ENCODE data around the gene STARD10. TPM values are rescaled to one million over a fixed set of nuclear protein-coding genes. Genes with fewer than 3 reads are reported as not detected.

STARD10 gene
- total RNA-seq, 2 experiments from 2014 or later: 7.8 to 8.0 TPM

DNA sequence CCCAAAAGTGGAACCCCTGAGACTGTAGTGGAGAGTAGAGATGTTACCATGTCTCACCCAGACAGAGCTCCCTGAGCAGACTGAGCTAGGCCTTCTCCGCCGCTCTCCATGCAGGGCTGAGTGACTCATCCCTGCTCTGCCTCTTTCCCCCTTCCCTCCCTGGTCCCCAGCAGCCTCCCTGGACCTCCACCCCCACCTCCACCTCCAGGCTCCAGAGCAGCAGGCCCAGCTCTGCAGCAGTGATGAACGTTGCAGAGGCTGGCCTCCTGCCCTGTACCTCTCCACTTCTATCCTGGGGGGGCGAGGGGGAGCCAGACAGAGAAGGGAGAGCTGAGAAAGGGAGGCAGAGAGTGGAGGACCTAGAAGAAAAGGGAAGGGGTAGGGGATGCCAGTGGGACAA is 22.3 kb downstream of the STARD10 start:
- DNase-seq: no peak
- H3K4me1 Mint-ChIP-seq: peaks cover 8% of the 10 kb centered on the region
- no peaks in the 10 kb centered on the region for H3K9me3 Mint-ChIP-seq
- peaks cover 2% of the 10 kb centered on the region for H3K27me3 Mint-ChIP-seq
- H3K36me3 Mint-ChIP-seq: no peaks in the 10 kb centered on the region
- no peak for ATAC-seq (ENCODE audit: low read depth)
- POLR2A ChIA-PET: interaction anchor here (1.5 kb wide), 1 partner anchor 31 kb away, joined by 5 read pairs; no protein-coding TSS in a partner anchor
- H3K27ac Mint-ChIP-seq: no peak overlapping the region
- H3K4me3 Mint-ChIP-seq: no peak overlapping the region

DNA sequence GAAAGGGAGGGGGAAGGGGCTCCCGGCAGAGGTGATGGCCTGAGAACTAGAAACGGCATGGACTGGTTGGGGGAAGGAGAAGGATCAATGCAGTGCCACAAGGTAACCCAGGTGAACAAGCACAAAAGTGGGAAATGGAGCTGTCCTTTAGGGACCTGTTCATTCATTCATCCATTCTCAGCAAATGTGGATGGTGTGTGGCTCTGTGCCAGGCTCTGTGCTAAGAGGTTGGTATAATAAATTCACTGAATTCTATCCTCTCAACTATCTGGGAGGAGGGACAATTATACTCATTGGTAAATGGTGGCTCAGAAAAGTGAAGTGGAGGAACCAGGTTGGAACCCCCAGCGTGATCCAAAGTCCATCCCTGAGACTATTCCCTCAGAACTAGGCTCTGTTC is 23.0 kb downstream of the STARD10 start:
- Mint-ChIP-seq H3K9me3 (no peaks in the 10 kb centered on the region), H3K4me3 (no peak overlapping the region), H3K4me1 (peaks cover 3% of the 10 kb centered on the region), H3K27me3 (peaks cover 2% of the 10 kb centered on the region), H3K27ac (no peak overlapping the region), H3K36me3 (no peaks in the 10 kb centered on the region)
- POLR2A ChIA-PET: interaction anchor here (1.5 kb wide), 1 partner anchor 30 kb away, joined by 5 read pairs; no protein-coding TSS in a partner anchor
- no peak for DNase-seq
- no peak for ATAC-seq (ENCODE audit: low read depth)

DNA sequence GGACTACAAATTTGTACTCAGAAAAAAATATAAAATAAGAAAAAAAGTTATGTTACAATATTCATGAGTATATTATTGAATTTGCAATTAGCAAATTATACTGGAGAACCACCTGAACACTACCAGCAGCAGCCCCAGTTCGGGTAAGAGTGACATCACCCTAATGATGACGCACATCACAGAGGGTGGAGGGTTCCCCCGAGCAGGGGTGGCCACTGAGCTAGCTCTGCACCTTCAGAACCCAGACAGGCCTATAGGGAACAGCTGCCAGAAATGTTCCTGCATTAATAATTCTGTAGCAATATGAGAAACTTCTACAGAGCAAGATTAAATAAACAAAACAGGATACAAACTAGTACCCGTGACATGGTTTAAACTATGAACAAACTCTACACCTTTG is 24.2 kb downstream of the STARD10 start:
- H3K9me3 Mint-ChIP-seq: no peaks in the 10 kb centered on the region
- DNase-seq (no peak), ATAC-seq (ENCODE audit: low read depth) (no peak)
- H3K36me3 Mint-ChIP-seq: no peaks in the 10 kb centered on the region
- peaks cover 3% of the 10 kb centered on the region for H3K4me1 Mint-ChIP-seq
- no peak overlapping the region for H3K4me3 Mint-ChIP-seq
- H3K27me3 Mint-ChIP-seq: peaks cover 2% of the 10 kb centered on the region
- POLR2A ChIA-PET: no interaction called here
- no peak overlapping the region for H3K27ac Mint-ChIP-seq

DNA sequence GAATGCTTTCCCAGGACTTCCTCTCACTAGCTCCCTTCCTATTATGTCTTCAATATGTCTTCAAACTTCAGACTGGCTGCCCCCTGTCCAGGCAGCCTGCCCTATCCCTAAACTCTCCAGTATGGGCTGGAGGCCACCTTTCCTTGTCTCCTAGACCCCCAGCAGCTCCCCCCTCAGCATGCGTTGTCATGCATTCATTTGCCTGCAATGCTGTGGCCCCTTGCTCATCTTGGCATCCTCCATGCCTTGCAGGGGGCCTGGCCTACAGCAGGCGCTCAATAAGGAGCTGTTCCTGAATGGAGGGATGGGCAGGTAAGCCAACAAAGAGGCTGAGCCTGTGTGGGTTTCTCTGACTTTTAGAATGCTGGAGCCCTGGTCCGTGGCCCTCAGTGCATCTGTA is 25.3 kb downstream of the STARD10 start:
- peaks cover 3% of the 10 kb centered on the region for H3K4me1 Mint-ChIP-seq
- ATAC-seq (ENCODE audit: low read depth) (no peak), DNase-seq (no peak)
- H3K9me3 Mint-ChIP-seq: no peaks in the 10 kb centered on the region
- H3K27ac Mint-ChIP-seq: peak overlapping the region; percentile 11
- POLR2A ChIA-PET: interaction anchor here (0.6 kb wide), 1 partner anchor 47 kb away, joined by 3 read pairs; no protein-coding TSS in a partner anchor
- H3K27me3 Mint-ChIP-seq: peaks cover 2% of the 10 kb centered on the region
- H3K36me3 Mint-ChIP-seq: no peaks in the 10 kb centered on the region
- H3K4me3 Mint-ChIP-seq: no peak overlapping the region

DNA sequence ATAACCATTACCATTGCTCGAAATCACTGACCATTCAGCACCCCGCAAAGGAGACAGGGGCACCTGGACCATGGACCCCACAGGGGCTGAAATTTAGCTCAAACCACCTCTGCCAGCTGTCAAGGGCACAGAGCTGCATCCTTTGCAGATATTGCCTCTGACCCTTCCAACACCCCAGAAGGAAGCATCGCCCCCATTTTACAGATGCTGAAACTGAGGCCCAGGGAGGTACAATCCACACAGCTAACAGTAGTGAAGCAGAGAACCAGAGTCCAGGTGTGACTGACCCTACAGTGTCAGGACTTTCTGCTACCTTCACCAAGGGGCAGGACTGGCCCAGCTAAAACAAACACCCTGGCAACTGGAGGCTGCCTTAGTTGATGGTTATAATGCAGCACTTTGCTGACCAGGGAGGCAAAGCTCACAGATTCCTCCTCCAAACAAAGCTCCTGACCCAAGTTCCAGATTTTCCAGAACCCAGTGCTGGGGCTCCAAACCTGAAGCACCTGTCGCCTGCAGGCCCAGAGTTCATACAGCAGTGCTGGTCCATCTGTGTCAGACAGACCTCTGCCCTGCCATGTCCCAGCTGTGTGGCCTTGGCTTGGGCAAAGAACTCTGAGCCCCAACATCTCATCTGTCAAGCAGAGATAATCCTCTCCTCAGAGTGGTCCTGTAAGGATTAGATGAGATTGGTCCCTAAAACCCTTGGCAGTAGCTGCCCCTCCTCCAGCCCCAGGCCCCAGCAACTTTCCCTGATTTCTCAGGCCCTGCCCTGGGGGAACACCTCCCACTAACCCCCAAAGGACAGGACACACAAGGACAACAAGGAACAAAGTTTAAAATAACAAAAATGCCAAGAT is 26.4 kb downstream of the STARD10 start:
- DNase-seq: no peak
- Mint-ChIP-seq H3K36me3 (no peaks in the 10 kb centered on the region), H3K27ac (no peak overlapping the region), H3K4me1 (peaks cover 6% of the 10 kb centered on the region), H3K27me3 (peaks cover 2% of the 10 kb centered on the region), H3K9me3 (no peaks in the 10 kb centered on the region), H3K4me3 (no peak overlapping the region)
- POLR2A ChIA-PET: no interaction called here
- ATAC-seq (ENCODE audit: low read depth): no peak

DNA sequence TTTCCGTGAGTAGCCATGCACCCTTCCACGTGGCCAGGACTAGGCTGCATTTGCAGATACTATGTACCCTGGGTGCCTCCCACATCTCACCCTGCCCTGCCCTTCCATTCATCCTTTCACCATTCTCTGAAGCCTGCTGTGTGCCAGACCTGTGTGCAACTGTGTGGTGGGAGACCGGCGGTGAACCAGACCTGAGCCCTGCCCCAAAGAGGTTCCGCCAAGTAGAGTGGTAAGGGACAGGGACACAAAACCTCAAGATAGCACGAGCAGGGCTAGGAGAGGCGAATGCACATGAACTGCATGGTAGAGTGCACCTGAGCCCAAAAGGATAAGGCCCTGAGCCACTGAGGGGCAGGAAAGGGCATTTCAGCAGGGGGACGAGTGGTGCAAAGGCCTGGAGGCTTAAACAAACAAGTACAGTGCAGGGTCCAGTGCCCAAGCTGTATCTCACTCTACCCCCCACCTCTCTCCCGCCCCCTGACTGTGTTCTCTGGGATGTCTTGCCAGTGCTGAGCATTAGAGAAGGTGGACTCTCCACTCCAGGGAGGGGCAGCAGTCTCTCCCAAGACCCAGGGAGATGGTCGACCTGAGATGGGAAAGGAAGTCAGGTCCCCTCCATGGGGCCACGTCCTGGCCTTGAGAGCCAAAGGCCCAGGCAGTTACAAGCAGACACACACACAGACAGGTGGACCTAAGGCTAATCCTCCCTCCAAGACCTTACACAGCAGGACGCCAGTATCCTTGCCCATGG is 27.5 kb downstream of the STARD10 start:
- peaks cover 8% of the 10 kb centered on the region for H3K4me1 Mint-ChIP-seq
- no peaks in the 10 kb centered on the region for H3K27me3 Mint-ChIP-seq
- H3K9me3 Mint-ChIP-seq: no peaks in the 10 kb centered on the region
- no peak for DNase-seq
- ATAC-seq (ENCODE audit: low read depth): no peak
- POLR2A ChIA-PET: interaction anchor here (0.7 kb wide), 1 partner anchor 387 kb away, joined by 5 read pairs; no protein-coding TSS in a partner anchor
- no peaks in the 10 kb centered on the region for H3K36me3 Mint-ChIP-seq
- H3K27ac Mint-ChIP-seq: no peak overlapping the region
- H3K4me3 Mint-ChIP-seq: no peak overlapping the region

DNA sequence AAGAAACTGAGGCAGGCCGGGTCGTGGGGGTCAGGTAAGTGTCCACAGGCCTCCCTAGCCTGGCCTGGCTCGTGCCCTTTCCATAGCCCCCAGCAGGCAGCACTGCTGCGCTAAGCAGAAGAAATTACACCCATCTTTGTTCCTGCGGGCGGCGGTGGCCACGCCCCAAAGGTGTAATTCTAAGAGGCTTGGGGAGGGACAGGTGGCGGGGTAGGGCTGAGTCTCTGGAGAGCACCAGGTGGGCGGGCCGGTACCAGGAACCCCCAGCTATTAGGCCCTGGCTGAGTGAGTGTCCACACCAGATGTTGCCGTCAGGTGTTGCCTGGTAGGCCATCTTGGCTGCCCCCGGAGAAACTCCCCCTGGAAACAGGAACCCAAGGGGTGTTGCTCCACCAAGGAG is 29.3 kb downstream of the STARD10 start:
- Mint-ChIP-seq H3K36me3 (no peaks in the 10 kb centered on the region), H3K27ac (no peak overlapping the region), H3K9me3 (no peaks in the 10 kb centered on the region), H3K4me1 (peaks cover 8% of the 10 kb centered on the region), H3K27me3 (peaks cover 2% of the 10 kb centered on the region), H3K4me3 (no peak overlapping the region)
- ATAC-seq (ENCODE audit: low read depth) (no peak), DNase-seq (no peak)
- POLR2A ChIA-PET: no interaction called here

DNA sequence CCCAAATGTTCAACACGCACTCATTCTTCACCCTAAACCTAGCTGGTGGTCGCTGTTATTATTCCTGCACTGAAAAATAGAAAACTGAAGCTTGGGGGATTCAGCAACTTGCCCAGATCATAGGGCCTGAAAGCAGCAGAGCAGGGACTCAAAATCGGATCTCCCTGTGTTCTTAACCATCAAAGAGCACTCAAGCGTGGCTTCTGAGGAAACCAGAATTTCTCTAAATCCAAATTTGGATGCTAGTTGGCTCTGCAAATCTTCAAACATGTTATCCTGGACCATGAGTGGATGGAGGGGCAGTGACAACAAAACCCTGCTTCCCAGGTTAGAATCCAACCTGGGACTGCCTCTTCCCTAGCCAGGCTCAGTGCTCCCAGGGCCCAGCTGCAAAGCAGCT is 30.0 kb downstream of the STARD10 start:
- H3K36me3 Mint-ChIP-seq: no peaks in the 10 kb centered on the region
- H3K27ac Mint-ChIP-seq: no peak overlapping the region
- H3K27me3 Mint-ChIP-seq: peaks cover 2% of the 10 kb centered on the region
- H3K9me3 Mint-ChIP-seq: no peaks in the 10 kb centered on the region
- no peak overlapping the region for H3K4me3 Mint-ChIP-seq
- DNase-seq (no peak), ATAC-seq (ENCODE audit: low read depth) (no peak)
- H3K4me1 Mint-ChIP-seq: peaks cover 9% of the 10 kb centered on the region
- POLR2A ChIA-PET: no interaction called here

DNA sequence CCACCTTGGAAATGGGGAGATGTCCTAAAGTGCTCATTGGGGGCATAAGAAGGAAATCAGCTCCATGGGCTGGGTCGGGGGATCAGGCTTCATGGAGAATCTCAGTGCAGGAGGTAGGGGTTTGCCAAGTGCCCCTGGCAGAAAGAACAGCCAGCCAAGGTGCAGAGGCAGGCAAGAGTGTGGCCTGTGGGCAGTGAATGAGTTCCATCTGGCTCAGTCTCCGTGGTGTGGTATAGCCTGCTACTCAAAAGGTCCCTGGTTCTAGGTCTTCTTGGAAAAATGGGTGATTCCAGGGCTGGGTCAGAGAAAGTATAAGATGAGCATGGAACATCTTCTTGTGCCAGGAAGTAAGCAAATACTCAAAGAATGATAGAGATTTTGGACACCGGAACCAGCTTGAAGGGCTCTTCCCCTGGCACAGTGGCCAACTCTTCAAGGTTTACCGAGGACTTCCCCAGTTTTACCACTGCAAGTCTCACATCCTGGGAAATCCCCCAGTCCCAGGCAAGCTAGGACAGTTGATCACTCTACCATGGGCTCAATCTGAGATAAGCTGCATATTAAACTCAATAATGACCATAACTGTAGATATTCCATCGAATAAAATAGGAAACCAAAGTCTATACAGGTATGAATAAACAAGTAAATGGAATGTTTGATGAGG is 31.1 kb downstream of the STARD10 start:
- H3K27me3 Mint-ChIP-seq: peaks cover 2% of the 10 kb centered on the region
- DNase-seq (no peak), ATAC-seq (ENCODE audit: low read depth) (no peak)
- no peak overlapping the region for H3K27ac Mint-ChIP-seq
- no peaks in the 10 kb centered on the region for H3K9me3 Mint-ChIP-seq
- H3K4me3 Mint-ChIP-seq: no peak overlapping the region
- H3K36me3 Mint-ChIP-seq: no peaks in the 10 kb centered on the region
- peaks cover 10% of the 10 kb centered on the region for H3K4me1 Mint-ChIP-seq
- POLR2A ChIA-PET: interaction anchor here (1.6 kb wide), 1 partner anchor 53 kb away, joined by 4 read pairs; no protein-coding TSS in a partner anchor

DNA sequence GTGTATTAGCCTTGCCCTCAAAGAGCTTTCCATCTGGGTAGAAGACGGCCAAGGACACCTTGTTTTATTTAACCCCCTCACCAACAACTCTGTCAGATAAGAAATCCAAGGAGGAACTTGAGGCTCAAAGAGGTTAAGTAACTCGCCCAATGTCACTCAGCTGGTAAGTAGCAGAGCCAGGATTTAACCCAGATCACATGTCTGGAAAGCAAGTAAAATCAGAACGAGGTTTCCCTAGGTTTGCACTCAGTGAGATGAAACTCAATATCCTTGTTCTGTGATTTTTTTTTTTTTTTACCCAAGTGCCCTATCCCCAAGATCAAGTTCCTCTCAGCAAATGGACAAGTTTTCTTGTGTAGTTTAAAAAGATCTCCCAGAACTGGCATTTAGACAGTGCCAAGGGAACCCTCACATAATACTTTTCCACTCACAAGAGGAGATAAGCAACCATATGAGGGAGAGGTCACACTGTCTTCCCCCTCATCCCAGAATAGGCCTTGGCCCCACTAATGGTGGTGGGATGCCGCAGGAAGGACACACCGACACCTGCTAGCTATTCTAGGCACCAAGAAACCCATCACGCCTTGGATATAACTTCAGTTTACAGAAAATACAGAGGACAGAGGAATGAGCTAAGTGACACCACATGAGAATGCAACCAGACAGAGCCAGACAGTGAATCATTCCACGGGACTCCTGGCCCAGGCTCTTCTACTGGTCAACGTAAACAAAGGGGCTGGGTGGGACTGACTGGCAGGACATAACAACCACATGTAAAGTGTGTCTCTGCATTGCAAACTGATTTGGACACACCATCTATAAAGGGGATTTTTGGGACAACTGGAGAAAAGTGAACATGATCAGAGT is 33.1 kb downstream of the STARD10 start:
- Mint-ChIP-seq H3K36me3 (no peaks in the 10 kb centered on the region), H3K9me3 (no peaks in the 10 kb centered on the region), H3K27me3 (peaks cover 2% of the 10 kb centered on the region), H3K4me1 (peaks cover 10% of the 10 kb centered on the region), H3K27ac (no peak overlapping the region), H3K4me3 (no peak overlapping the region)
- ATAC-seq (ENCODE audit: low read depth) (no peak), DNase-seq (no peak)
- POLR2A ChIA-PET: interaction anchor here (0.7 kb wide), 1 partner anchor 824 kb away, joined by 3 read pairs; no protein-coding TSS in a partner anchor

DNA sequence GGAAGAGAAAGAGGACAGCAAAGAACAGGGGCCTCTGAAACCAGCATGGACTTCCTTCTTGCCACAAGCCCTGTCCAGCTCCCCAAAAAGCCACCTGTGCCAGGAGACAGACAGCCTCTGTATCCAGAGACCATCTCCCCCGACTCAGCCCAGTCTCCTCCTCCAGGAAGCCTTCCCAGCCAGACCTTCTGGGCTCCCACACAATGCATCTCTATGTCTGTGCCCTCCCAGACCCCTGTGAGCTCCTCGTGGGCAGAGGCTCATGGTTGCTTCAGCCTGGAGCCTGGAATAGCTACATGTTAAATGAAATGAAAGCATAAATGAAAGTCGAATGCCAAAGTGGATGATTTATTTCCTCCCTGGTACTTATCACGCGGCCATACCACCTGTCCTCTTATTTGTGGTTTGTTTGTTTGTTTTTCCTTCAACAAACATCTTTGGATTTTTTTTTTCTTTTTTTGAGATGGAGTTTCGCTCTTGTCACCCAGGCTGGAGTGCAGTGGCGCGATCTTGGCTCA is 34.3 kb downstream of the STARD10 start:
- Mint-ChIP-seq H3K36me3 (no peaks in the 10 kb centered on the region), H3K4me3 (no peak overlapping the region), H3K4me1 (peaks cover 10% of the 10 kb centered on the region), H3K27me3 (peaks cover 2% of the 10 kb centered on the region), H3K27ac (no peak overlapping the region), H3K9me3 (no peaks in the 10 kb centered on the region)
- POLR2A ChIA-PET: no interaction called here
- DNase-seq (no peak), ATAC-seq (ENCODE audit: low read depth) (no peak)

DNA sequence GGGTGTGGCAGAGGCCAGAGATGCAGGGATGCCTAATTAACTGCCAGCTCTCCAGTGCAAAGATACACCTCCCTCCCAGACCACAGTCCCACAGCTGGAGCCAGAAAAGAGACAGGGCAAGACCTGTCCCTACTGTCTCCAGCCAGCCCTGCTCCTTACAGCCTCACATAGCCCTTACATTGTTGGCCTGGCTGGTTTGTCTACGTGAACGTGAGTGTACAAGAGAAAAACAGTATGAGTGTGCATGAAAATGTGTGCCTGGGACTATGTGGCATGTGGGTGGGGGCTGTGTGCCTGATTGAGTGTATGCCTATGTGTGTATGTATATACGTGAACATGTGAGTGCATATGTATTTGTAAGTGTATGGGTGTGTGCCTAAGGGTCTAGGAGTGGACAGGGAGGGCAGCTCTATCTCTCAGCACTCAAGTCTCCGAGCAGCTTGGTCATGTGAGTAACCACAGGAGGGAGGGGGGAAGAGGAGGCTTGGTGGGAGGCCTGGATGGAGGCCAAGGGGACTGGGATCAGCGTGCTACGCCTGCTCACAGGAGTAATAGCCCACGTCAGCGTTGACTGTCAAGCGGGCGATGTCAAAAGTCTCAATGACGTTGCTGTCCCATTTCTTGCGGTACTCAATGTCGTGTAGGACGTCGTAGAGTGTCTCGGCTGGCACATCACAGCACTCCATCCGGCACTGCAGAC is 35.0 kb downstream of the STARD10 start:
- H3K27ac Mint-ChIP-seq: peak overlapping the region; percentile 7
- no peak overlapping the region for H3K4me3 Mint-ChIP-seq
- DNase-seq: no peak
- ATAC-seq (ENCODE audit: low read depth): no peak
- peaks cover 10% of the 10 kb centered on the region for H3K4me1 Mint-ChIP-seq
- H3K9me3 Mint-ChIP-seq: no peaks in the 10 kb centered on the region
- H3K36me3 Mint-ChIP-seq: no peaks in the 10 kb centered on the region
- H3K27me3 Mint-ChIP-seq: peaks cover 2% of the 10 kb centered on the region
- POLR2A ChIA-PET: no interaction called here

All from activated naive CD8-positive, alpha-beta T cell treated with anti-CD3 and anti-CD28 coated beads, Interleukin-2, amount 10 ng/mL, durations not matched to agents 7 days and 5 days (primary cell).